K562 (cell line): ENCODE results near the gene MXI1. TPM values are rescaled to one million over a fixed set of nuclear protein-coding genes. Genes with fewer than 3 reads are reported as not detected.

Source experiments
- AFF1 ChIP-seq, 2 experiments: fragments of 450-650 bp; IDR thresholded peaks; 2 replicates each; pipeline ENCODE4 v1.6.1; 2018; ENCODE audit warnings: mild to moderate bottlenecking in 2 of 2, low read depth in 1 of 2; ENCODE audit not compliant: partially characterized antibody in 2 of 2
- ASH1L ChIP-seq: fragments of 450-650 bp; IDR thresholded peaks from 2 replicates; pipeline ENCODE4 v1.6.1; 2018; ENCODE audit warnings: borderline replicate concordance, mild to moderate bottlenecking, low read depth; ENCODE audit not compliant: partially characterized antibody
- ELF4 ChIP-seq: fragments of 450-650 bp; formaldehyde crosslinking; IDR thresholded peaks from 2 replicates; pipeline ENCODE4 v1.4.0; 2022; ENCODE audit warnings: missing genetic modification characterization
- ELK3 ChIP-seq: fragments of 450-650 bp; formaldehyde crosslinking; IDR thresholded peaks from 2 replicates; pipeline ENCODE4 v1.4.0; 2020; ENCODE audit warnings: mild to moderate bottlenecking
- EP400 ChIP-seq: fragments of 450-650 bp; IDR thresholded peaks from 2 replicates; pipeline ENCODE4 v1.6.1; 2017; ENCODE audit warnings: antibody characterized with exemption, mild to moderate bottlenecking, moderate library complexity
- HOXB6 ChIP-seq: fragments of 250-450 bp; sonication (Bioruptor Pico); IDR thresholded peaks from 2 replicates; pipeline ENCODE4 v1.5.1; 2022; ENCODE audit warnings: mild to moderate bottlenecking, borderline replicate concordance
- MCM5 ChIP-seq: fragments of 450-650 bp; IDR thresholded peaks from 2 replicates; pipeline ENCODE4 v1.6.1; 2016; ENCODE audit warnings: low read depth
- MIER1 ChIP-seq: fragments of 450-650 bp; IDR thresholded peaks from 2 replicates; pipeline ENCODE4 v1.6.1; 2016; ENCODE audit warnings: antibody characterized with exemption, mild to moderate bottlenecking, low read depth
- NFIC ChIP-seq: fragments of 450-650 bp; IDR thresholded peaks from 2 replicates; pipeline ENCODE4 v1.6.1; 2017; ENCODE audit warnings: mild to moderate bottlenecking, inconsistent platforms
- RBM22 ChIP-seq: fragments of 200-400 bp; formaldehyde crosslinking; IDR thresholded peaks from 2 replicates; pipeline ENCODE4 v1.6.1; 2018; ENCODE audit warnings: low read length, low read depth; ENCODE audit not compliant: poor library complexity, severe bottlenecking
- SIN3A ChIP-seq, 2 experiments: fragments of 150-350 bp in 1 of 2; IDR thresholded peaks; 2 replicates each; pipeline ENCODE4 v1.6.1; 2011 to 2016; ENCODE audit warnings: borderline replicate concordance in 2 of 2, low read depth in 2 of 2, low read length in 2 of 2, mild to moderate bottlenecking in 2 of 2, moderate library complexity in 2 of 2; ENCODE audit not compliant: control insufficient read depth in 1 of 2
- ZC3H4 ChIP-seq: sonication (generic); formaldehyde crosslinking; IDR thresholded peaks from 2 replicates; pipeline ENCODE4 v1.9.0; 2021; ENCODE audit warnings: missing genetic modification reagents, borderline replicate concordance
- ZKSCAN3 ChIP-seq: fragments of 250-450 bp; sonication (Bioruptor Pico); IDR thresholded peaks from 2 replicates; pipeline ENCODE4 v1.4.0; 2020
- ZNF280B ChIP-seq: fragments of 250-450 bp; sonication (Bioruptor Pico); IDR thresholded peaks from 2 replicates; pipeline ENCODE4 v1.5.1; 2021; ENCODE audit warnings: mild to moderate bottlenecking
- ZNF668 ChIP-seq: fragments of 250-450 bp; sonication (Bioruptor Pico); IDR thresholded peaks from 2 replicates; pipeline ENCODE4 v1.8.0; 2022; ENCODE audit warnings: mild to moderate bottlenecking, inconsistent platforms
- ZNF717 ChIP-seq: fragments of 250-450 bp; sonication (Bioruptor Pico); IDR thresholded peaks from 2 replicates; pipeline ENCODE4 v1.5.0; 2021
- polyA plus RNA-seq, 8 experiments: library from polyadenylated mRNA; depleted of rRNA in 4 of 8; stranded (reverse) in 5 of 8; unstranded in 3 of 8; fragments of >200 nt; fragmentation: Nextera tagmentation in 2 of 8; fragmentation: Illumina TruSeq in 1 of 8; extraction: Ambion mirVana in 2 of 8; extraction: Trizol in 1 of 8; gene quantifications; 2 replicates each; pipeline versions ENCODE4 v1.2.1 to v1.2.3, GENCODE V29; 2011 to 2014; ENCODE audit warnings: inconsistent platforms in 1 of 8, missing spikeins in 1 of 8
- total RNA-seq, 7 experiments: library from RNA; depleted of rRNA in 6 of 7; stranded (reverse); fragments of >200 nt in 6 of 7; fragmentation: Illumina TruSeq in 2 of 7; extraction: Trizol in 2 of 7; gene quantifications; 2 replicates each; pipeline versions ENCODE4 v1.2.1 to v1.2.3, GENCODE V29; 2011 to 2021; ENCODE audit warnings: low replicate concordance in 1 of 7
- TF ChIP-seq, protein P1 (sequence below): fragments of 250-450 bp; sonication (Bioruptor Pico); IDR thresholded peaks from 2 replicates; pipeline ENCODE4 v1.5.0; 2021
- TF ChIP-seq, protein P2 (sequence below): fragments of 450-650 bp; conservative IDR thresholded peaks from 2 replicates; pipeline ENCODE4 v1.6.1; 2016; ENCODE audit warnings: missing genetic modification characterization, low read depth, mild to moderate bottlenecking, control low read depth, missing compliant biosample characterization

MXI1 gene
- total and polyA plus RNA-seq, 9 of the 15 experiments (the other 6 are each of a cell fraction or from before 2014, with no cell fraction given): 9.1 to 23.7 (median 14.8) TPM

- TF ChIP-seq, protein P1, sequence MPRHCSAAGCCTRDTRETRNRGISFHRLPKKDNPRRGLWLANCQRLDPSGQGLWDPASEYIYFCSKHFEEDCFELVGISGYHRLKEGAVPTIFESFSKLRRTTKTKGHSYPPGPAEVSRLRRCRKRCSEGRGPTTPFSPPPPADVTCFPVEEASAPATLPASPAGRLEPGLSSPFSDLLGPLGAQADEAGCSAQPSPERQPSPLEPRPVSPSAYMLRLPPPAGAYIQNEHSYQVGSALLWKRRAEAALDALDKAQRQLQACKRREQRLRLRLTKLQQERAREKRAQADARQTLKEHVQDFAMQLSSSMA (CRISPR knock-in tag): no peak
- TF ChIP-seq SIN3A (IDR thresholded peaks at IDR 0.05; ENCODE audit: borderline replicate concordance in 2 of 2, control insufficient read depth in 1 of 2, low read depth in 2 of 2, low read length in 2 of 2) (0 out of 4 replicates have a peak, but pooled peaks of 1 of the 2 experiments have one; percentile 39), MCM5 (no peak), EP400 (peak; percentile 48; the same call in 1 of the 2 replicates), ELK3 (CRISPR knock-in tag) (no peak), AFF1 (IDR thresholded peaks at IDR 0.05; ENCODE audit: low read depth in 1 of 2, partially characterized antibody in 2 of 2) (peak in 1 of 2 experiments; percentile 35), ASH1L (no peak), ZKSCAN3 (CRISPR knock-in tag) (no peak), ZNF280B (CRISPR knock-in tag) (no peak), ZC3H4 (0 out of 2 replicates have a peak, but pooled peaks have one; percentile 32), MIER1 (no peak), NFIC (no peak), RBM22 (no peak), ZNF668 (CRISPR knock-in tag) (no peak), HOXB6 (CRISPR knock-in tag) (no peak), ZNF717 (no peak), ELF4 (no peak)
- TF ChIP-seq, protein P2, sequence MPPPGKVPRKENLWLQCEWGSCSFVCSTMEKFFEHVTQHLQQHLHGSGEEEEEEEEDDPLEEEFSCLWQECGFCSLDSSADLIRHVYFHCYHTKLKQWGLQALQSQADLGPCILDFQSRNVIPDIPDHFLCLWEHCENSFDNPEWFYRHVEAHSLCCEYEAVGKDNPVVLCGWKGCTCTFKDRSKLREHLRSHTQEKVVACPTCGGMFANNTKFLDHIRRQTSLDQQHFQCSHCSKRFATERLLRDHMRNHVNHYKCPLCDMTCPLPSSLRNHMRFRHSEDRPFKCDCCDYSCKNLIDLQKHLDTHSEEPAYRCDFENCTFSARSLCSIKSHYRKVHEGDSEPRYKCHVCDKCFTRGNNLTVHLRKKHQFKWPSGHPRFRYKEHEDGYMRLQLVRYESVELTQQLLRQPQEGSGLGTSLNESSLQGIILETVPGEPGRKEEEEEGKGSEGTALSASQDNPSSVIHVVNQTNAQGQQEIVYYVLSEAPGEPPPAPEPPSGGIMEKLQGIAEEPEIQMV (tag): no peak
Observed at GRCh38 chr10:110209454-110209925, 2.1 kb downstream of the MXI1 start (continued).
